Endothelial cell of umbilical vein (primary cell): ENCODE results near the gene ARID3B.

Experiments
- EZH2 ChIP-seq: IDR thresholded peaks from 2 replicates; pipeline ENCODE4 v1.6.1; 2012; ENCODE audit warnings: borderline replicate concordance, low read depth, mild to moderate bottlenecking, moderate library complexity, low read length, inconsistent platforms; ENCODE audit not compliant: severe bottlenecking
- FOS ChIP-seq: IDR thresholded peaks from 2 replicates; pipeline ENCODE4 v1.6.1; 2011; ENCODE audit warnings: mild to moderate bottlenecking, low read length, moderate library complexity, borderline replicate concordance; ENCODE audit not compliant: insufficient read depth
- POLR2A ChIP-seq: IDR thresholded peaks from 2 replicates; pipeline ENCODE4 v1.6.1; 2012; ENCODE audit warnings: low read depth, mild to moderate bottlenecking, control low read depth, low read length
- POLR2AphosphoS5 ChIP-seq: IDR thresholded peaks from 2 replicates; pipeline ENCODE4 v1.6.1; 2012; ENCODE audit warnings: low read depth, mild to moderate bottlenecking, control low read depth, low read length, moderate library complexity; ENCODE audit not compliant: insufficient read depth
- TF ChIP-seq, protein P1 (sequence below), 2 donors: IDR thresholded peaks; 1 replicate in 1 of 2; 2 replicates in 1 of 2; pipeline ENCODE4 v1.5.1; 2011; ENCODE audit warnings: low read length in 2 of 2, mild to moderate bottlenecking in 2 of 2, moderate library complexity in 2 of 2, control low read depth in 1 of 2, inconsistent platforms in 1 of 2, low read depth in 1 of 2; ENCODE audit not compliant: insufficient read depth in 1 of 2; ENCODE audit errors: extremely low read depth in 1 of 2
- TF ChIP-seq, protein P2 (sequence below): IDR thresholded peaks from 2 replicates; pipeline ENCODE4 v1.6.1; 2011; ENCODE audit not compliant: insufficient read depth, insufficient read length

GRCh38 chr15:74643665-74644204, 102.7 kb downstream of the ARID3B start:
- TF ChIP-seq, protein P1, sequence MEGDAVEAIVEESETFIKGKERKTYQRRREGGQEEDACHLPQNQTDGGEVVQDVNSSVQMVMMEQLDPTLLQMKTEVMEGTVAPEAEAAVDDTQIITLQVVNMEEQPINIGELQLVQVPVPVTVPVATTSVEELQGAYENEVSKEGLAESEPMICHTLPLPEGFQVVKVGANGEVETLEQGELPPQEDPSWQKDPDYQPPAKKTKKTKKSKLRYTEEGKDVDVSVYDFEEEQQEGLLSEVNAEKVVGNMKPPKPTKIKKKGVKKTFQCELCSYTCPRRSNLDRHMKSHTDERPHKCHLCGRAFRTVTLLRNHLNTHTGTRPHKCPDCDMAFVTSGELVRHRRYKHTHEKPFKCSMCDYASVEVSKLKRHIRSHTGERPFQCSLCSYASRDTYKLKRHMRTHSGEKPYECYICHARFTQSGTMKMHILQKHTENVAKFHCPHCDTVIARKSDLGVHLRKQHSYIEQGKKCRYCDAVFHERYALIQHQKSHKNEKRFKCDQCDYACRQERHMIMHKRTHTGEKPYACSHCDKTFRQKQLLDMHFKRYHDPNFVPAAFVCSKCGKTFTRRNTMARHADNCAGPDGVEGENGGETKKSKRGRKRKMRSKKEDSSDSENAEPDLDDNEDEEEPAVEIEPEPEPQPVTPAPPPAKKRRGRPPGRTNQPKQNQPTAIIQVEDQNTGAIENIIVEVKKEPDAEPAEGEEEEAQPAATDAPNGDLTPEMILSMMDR (IDR thresholded peaks at IDR 0.05; ENCODE audit: extremely low read depth in 1 of 2, insufficient read depth in 1 of 2, low read depth in 1 of 2, low read length in 2 of 2): no peak
- no peak for TF ChIP-seq POLR2A
- no peak for TF ChIP-seq POLR2AphosphoS5
- TF ChIP-seq, protein P2, sequence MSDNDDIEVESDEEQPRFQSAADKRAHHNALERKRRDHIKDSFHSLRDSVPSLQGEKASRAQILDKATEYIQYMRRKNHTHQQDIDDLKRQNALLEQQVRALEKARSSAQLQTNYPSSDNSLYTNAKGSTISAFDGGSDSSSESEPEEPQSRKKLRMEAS: no peak
- no peak for TF ChIP-seq FOS
- TF ChIP-seq EZH2: no peak
